K562 (cell line): ENCODE results near the gene ARL8A. TPM values are rescaled to one million over a fixed set of nuclear protein-coding genes. Genes with fewer than 3 reads are reported as not detected.

ENCODE experiments used
- ATAC-seq: fragments of 200-7000 bp; cut with Tn5 transposase; 3 replicates; pipeline ENCODE4 v1.9.1; 2020; ENCODE audit warnings: moderate library complexity
- BruUV-seq: library from RNA; stranded (reverse); fragments of 400-500 nt; replicated peaks from 2 replicates; lab custom pipeline; 2021; lab: Mats Ljungman, UMichigan
- CTCF ChIA-PET: fragments of 300-600 bp; formaldehyde crosslinking; extraction: SDS; loops from one replicate; lab custom pipeline; 2021; ENCODE audit warnings: low intra/inter-chr PET ratio; lab: Yijun Ruan, JAX
- POLR2A ChIA-PET: fragments of 300-600, 350-650 bp; sonication (Branson Sonifier 250); formaldehyde crosslinking; extraction: SDS; loops from one replicate; lab custom pipeline; 2021; ENCODE audit warnings: antibody characterized with exemption, inconsistent platforms; lab: Yijun Ruan, JAX
- DNase-seq, 4 experiments: peaks; one replicate each; pipeline versions ENCODE4 v3.0.0 to v3.0.0-alpha.2; 2011 to 2018; ENCODE audit warnings: low spot score in 3 of 4, mixed read lengths in 3 of 4; ENCODE audit errors: extremely low read depth in 1 of 4
- FAIRE-seq: peaks from 2 replicates; lab custom pipeline; 2011; peaks lifted over from hg19 to GRCh38; lab: Jason Lieb, UNC
- H2AFZ ChIP-seq: 2 replicates; pipeline ENCODE4 v1.6.0; 2011; ENCODE audit warnings: low read depth, low read length, control low read depth, inconsistent platforms
- H3K27ac ChIP-seq: fragments of 200-600 bp; 3 replicates; pipeline ENCODE4 v1.8.0; 2011; ENCODE audit warnings: low read depth, mild to moderate bottlenecking, control low read depth, inconsistent platforms, low read length, moderate library complexity, mixed read lengths; ENCODE audit errors: extremely low read depth
- H3K27me3 ChIP-seq, 2 experiments: fragments of 300-600 bp in 1 of 2; 2 replicates in 1 of 2; 3 replicates in 1 of 2; pipeline versions ENCODE4 v1.6.0 to v1.8.0; 2011; ENCODE audit warnings: inconsistent platforms in 2 of 2, low read length in 2 of 2, mild to moderate bottlenecking in 1 of 2, mixed read lengths in 1 of 2, moderate library complexity in 1 of 2; ENCODE audit not compliant: control insufficient read depth in 2 of 2, insufficient read depth in 2 of 2
- H3K36me3 ChIP-seq: fragments of 300-600 bp; 3 replicates; pipeline ENCODE4 v1.8.0; 2011; ENCODE audit warnings: mild to moderate bottlenecking, low read length, inconsistent platforms; ENCODE audit not compliant: control insufficient read depth, insufficient read depth
- H3K4me1 ChIP-seq, 2 experiments: fragments of 200-600 bp in 1 of 2; replicated peaks in 1 of 2; 2 replicates in 1 of 2; 3 replicates in 1 of 2; pipeline versions ENCODE4 v1.5.1 to v1.8.0; 2011; ENCODE audit warnings: inconsistent platforms in 2 of 2, low read length in 2 of 2, mild to moderate bottlenecking in 1 of 2, mixed read lengths in 1 of 2, moderate library complexity in 1 of 2; ENCODE audit not compliant: control insufficient read depth in 2 of 2, insufficient read depth in 2 of 2
- H3K4me2 ChIP-seq: 2 replicates; pipeline ENCODE4 v1.6.1; 2011; ENCODE audit warnings: low read length, control low read depth, inconsistent platforms, mixed read lengths; ENCODE audit not compliant: insufficient read depth
- H3K4me3 ChIP-seq: fragments of 200-600 bp; sonication (generic), shearing (Covaris generic); 2 replicates; pipeline ENCODE4 v1.5.1; 2016; ENCODE audit warnings: control low read depth, inconsistent platforms
- H3K79me2 ChIP-seq: fragments of 200-600 bp; 3 replicates; pipeline ENCODE4 v1.8.0; 2011; ENCODE audit warnings: low read length, inconsistent platforms; ENCODE audit not compliant: control insufficient read depth, insufficient read depth
- H3K9ac ChIP-seq, 2 experiments: 2 replicates each; pipeline versions ENCODE4 v1.6.0 to v1.6.1; 2011; ENCODE audit warnings: low read depth in 2 of 2, low read length in 2 of 2, control low read depth in 1 of 2, inconsistent platforms in 1 of 2, mild to moderate bottlenecking in 1 of 2, mixed read lengths in 1 of 2; ENCODE audit not compliant: insufficient read depth in 1 of 2
- H3K9me1 ChIP-seq: one replicate; pipeline ENCODE4 v1.6.0; 2011; ENCODE audit warnings: inconsistent platforms, mild to moderate bottlenecking, low read length, moderate library complexity; ENCODE audit not compliant: control insufficient read depth, insufficient read depth
- H3K9me3 ChIP-seq: replicated peaks from 2 replicates; pipeline ENCODE4 v1.5.1; 2011; ENCODE audit warnings: low read depth, low read length, inconsistent platforms; ENCODE audit not compliant: control insufficient read depth, insufficient read depth
- H4K20me1 ChIP-seq: replicated peaks from 2 replicates; pipeline ENCODE4 v1.6.1; 2011; ENCODE audit warnings: low read length, inconsistent platforms, mixed read lengths; ENCODE audit not compliant: control insufficient read depth, insufficient read depth
- KLF1 ChIP-seq: fragments of 450-650 bp; IDR thresholded peaks from 2 replicates; pipeline ENCODE4 v1.6.1; 2016; ENCODE audit warnings: missing genetic modification characterization, missing compliant biosample characterization
- RBFOX2 ChIP-seq: fragments of 200-400 bp; formaldehyde crosslinking; IDR thresholded peaks from 2 replicates; pipeline ENCODE4 v1.6.1; 2017; ENCODE audit warnings: low read depth, mild to moderate bottlenecking, low read length, moderate library complexity
- WGBS: fragments of 100-300 bp; shearing (Covaris generic); methylation state at CpG from one replicate; pipeline ENCODE4 v1.1.6; 2016; ENCODE audit warnings: low coverage, mixed read lengths; ENCODE audit not compliant: insufficient coverage; ENCODE audit errors: missing lambda C conversion rate; 5-methylcytosine and 5-hydroxymethylcytosine counted together
- in situ Hi-C: fragments of 300-500 bp; cut with MboI; formaldehyde crosslinking; loops from 4 replicates; pipeline ENCODE4 v1.15.0; 2018; ENCODE audit warnings: inconsistent platforms, mixed read lengths
- intact Hi-C: fragments of 100-400 bp; cut with micrococcal nuclease; formaldehyde crosslinking; loops from 2 replicates; pipeline ENCODE4 v1.14.2; 2022
- polyA plus RNA-seq, 8 experiments: library from polyadenylated mRNA; depleted of rRNA in 4 of 8; stranded (reverse) in 5 of 8; unstranded in 3 of 8; fragments of >200 nt; fragmentation: Nextera tagmentation in 2 of 8; fragmentation: Illumina TruSeq in 1 of 8; extraction: Ambion mirVana in 2 of 8; extraction: Trizol in 1 of 8; gene quantifications; 2 replicates each; pipeline versions ENCODE4 v1.2.1 to v1.2.3, GENCODE V29; 2011 to 2014; ENCODE audit warnings: inconsistent platforms in 1 of 8, missing spikeins in 1 of 8
- total RNA-seq, 7 experiments: library from RNA; depleted of rRNA in 6 of 7; stranded (reverse); fragments of >200 nt in 6 of 7; fragmentation: Illumina TruSeq in 2 of 7; extraction: Trizol in 2 of 7; gene quantifications; 2 replicates each; pipeline versions ENCODE4 v1.2.1 to v1.2.3, GENCODE V29; 2011 to 2021; ENCODE audit warnings: low replicate concordance in 1 of 7
- TF ChIP-seq, protein P1 (sequence below): fragments of 250-450 bp; sonication (Bioruptor Pico); IDR thresholded peaks from 2 replicates; pipeline ENCODE4 v1.4.0; 2020; ENCODE audit warnings: mild to moderate bottlenecking, moderate library complexity
- TF ChIP-seq, protein P2 (sequence below): sonication (generic); formaldehyde crosslinking; IDR thresholded peaks from 2 replicates; pipeline ENCODE4 v1.9.0; 2022; ENCODE audit warnings: mild to moderate bottlenecking, missing genetic modification reagents

Gene ARL8A
- total and polyA plus RNA-seq, 9 of the 15 experiments (the other 6 are each of a cell fraction or from before 2014, with no cell fraction given), result 0.17 to 27.3 (median 15.6) TPM

DNA sequence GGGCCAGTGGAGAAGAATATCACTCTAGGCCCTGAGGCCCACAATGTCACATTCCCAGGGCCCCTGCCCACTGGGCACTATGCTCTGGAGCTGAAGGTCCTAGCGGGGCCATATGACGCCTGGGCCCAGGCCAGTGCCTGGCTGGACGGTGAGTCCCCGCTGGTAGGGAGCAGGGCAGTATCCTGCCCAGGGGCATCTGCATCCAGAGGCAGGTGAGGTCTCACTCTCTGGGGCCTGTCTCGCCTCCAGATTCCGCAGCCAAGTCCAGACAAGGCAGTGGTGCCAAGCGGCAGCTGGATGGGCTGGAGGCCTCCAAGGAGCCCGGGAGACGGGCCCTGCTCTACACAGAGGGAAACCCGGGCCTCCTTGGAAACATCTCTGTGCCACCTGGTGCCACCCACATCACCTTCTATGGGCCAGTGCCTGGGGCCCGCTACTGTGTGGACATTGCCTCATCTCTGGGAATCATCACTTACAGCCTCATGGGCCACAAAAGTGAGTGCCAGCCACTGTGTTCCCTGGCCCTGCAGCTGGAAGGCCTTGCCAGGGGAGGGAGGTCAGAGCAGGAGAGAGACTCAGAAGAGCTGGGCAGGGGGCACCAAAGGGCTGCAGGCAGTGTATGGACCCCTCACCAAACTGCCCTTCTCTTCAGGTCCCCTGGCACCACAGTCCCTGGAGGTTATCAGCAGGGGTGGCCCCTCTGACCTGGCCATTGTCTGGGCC, 26.9 kb upstream of the ARL8A start:
- in situ Hi-C loops, result no loop called here
- 88% methylated on average over 9 of the region's 11 CpGs for WGBS

More for the DNA sequence above, 26.9 kb upstream of the ARL8A start:
- Histone ChIP-seq H3K9me3 (no peaks in the 10 kb centered on the region), H3K27ac (no peak overlapping the region), H3K4me1 (peaks cover 13 to 29% of the 10 kb centered on the region in 2 experiments), H3K27me3 (no peaks in the 10 kb centered on the region), H4K20me1 (no peaks in the 10 kb centered on the region), H3K79me2 (peaks cover 11% of the 10 kb centered on the region), H3K9ac (peak overlapping the region in 1 of 2 experiments; percentile 70; a peak in 2 of 4 replicates), H3K4me2 (no peak overlapping the region), H2AFZ (no peak overlapping the region), H3K36me3 (peaks cover 44% of the 10 kb centered on the region; the same call in 2 of the 3 replicates), H3K9me1 (no peaks in the 10 kb centered on the region), H3K4me3 (no peak overlapping the region)
- intact Hi-C loops, result no loop called here
- ATAC-seq (no peak; the same call in 2 of the 3 replicates), DNase-seq (no peak), FAIRE-seq (no peak)
- no TSS peak for BruUV-seq
- ChIA-PET POLR2A (interaction anchor here (0.6 kb wide), 2 partner anchors 29 to 456 kb away, joined by 3 read pairs; no protein-coding TSS in a partner anchor), CTCF (no interaction called here)
- 0 out of 2 replicates have a peak, but pooled peaks have one; percentile 15 for TF ChIP-seq KLF1
- TF ChIP-seq, protein P1, sequence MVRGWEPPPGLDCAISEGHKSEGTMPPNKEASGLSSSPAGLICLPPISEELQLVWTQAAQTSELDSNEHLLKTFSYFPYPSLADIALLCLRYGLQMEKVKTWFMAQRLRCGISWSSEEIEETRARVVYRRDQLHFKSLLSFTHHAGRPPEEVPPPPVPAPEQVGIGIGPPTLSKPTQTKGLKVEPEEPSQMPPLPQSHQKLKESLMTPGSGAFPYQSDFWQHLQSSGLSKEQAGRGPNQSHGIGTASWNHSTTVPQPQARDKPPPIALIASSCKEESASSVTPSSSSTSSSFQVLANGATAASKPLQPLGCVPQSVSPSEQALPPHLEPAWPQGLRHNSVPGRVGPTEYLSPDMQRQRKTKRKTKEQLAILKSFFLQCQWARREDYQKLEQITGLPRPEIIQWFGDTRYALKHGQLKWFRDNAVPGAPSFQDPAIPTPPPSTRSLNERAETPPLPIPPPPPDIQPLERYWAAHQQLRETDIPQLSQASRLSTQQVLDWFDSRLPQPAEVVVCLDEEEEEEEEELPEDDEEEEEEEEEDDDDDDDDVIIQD (CRISPR knock-in tag), result 0 out of 2 replicates have a peak, but pooled peaks have one; percentile 7
- TF ChIP-seq RBFOX2, result peak; percentile 47
- TF ChIP-seq, protein P2, sequence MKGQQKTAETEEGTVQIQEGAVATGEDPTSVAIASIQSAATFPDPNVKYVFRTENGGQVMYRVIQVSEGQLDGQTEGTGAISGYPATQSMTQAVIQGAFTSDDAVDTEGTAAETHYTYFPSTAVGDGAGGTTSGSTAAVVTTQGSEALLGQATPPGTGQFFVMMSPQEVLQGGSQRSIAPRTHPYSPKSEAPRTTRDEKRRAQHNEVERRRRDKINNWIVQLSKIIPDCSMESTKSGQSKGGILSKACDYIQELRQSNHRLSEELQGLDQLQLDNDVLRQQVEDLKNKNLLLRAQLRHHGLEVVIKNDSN (CRISPR knock-in tag), result no peak
